ENCODE data around the gene GALNT6. TPM values are rescaled to one million over a fixed set of nuclear protein-coding genes. Genes with fewer than 3 reads are reported as not detected.

The GALNT6 gene
- total RNA-seq, 2 donors from 2014 or later = 7.0 to 12.6 TPM

- H3K4me1 Mint-ChIP-seq = peaks cover 56% of the 10 kb centered on the region
- DNase-seq (no peak), ATAC-seq (peak; percentile 41)
- H3K27me3 Mint-ChIP-seq = no peaks in the 10 kb centered on the region
- no peaks in the 10 kb centered on the region for H3K36me3 Mint-ChIP-seq (ENCODE audit: low read depth)
- H3K9me3 ChIP-seq (ENCODE audit: control insufficient read depth, low read length, poor library complexity, severe bottlenecking) = no peaks in the 10 kb centered on the region
- peak overlapping the region; percentile 82 for H3K4me3 Mint-ChIP-seq
- H3K27ac Mint-ChIP-seq = peak overlapping the region; percentile 98
These were observed 61.5 kb downstream of the GALNT6 start for GRCh38 chr12:51329742-51330141.

- Mint-ChIP-seq H3K27ac (peak overlapping the region; percentile 98), H3K27me3 (no peaks in the 10 kb centered on the region), H3K4me3 (peak overlapping the region; percentile 82), H3K4me1 (peaks cover 54% of the 10 kb centered on the region), H3K36me3 (ENCODE audit: low read depth) (no peaks in the 10 kb centered on the region)
- DNase-seq (no peak), ATAC-seq (no peak)
- no peaks in the 10 kb centered on the region for H3K9me3 ChIP-seq (ENCODE audit: control insufficient read depth, low read length, poor library complexity, severe bottlenecking)
These were observed 62.6 kb downstream of the GALNT6 start for GRCh38 chr12:51328587-51328986.

- H3K4me1 Mint-ChIP-seq = peaks cover 69% of the 10 kb centered on the region
These were observed 64.3 kb downstream of the GALNT6 start for GRCh38 chr12:51326698-51327439.

GRCh38 chr12:51324953-51325352, 66.3 kb downstream of the GALNT6 start:
- DNase-seq = no peak
- peak overlapping the region; percentile 98 for H3K27ac Mint-ChIP-seq
- ATAC-seq = no peak

More at GRCh38 chr12:51326698-51327439, 64.3 kb downstream of the GALNT6 start:
- H3K9me3 ChIP-seq (ENCODE audit: control insufficient read depth, low read length, poor library complexity, severe bottlenecking) = no peaks in the 10 kb centered on the region
- no peaks in the 10 kb centered on the region for H3K27me3 Mint-ChIP-seq
- peak overlapping the region; percentile 82 for H3K4me3 Mint-ChIP-seq
- peaks cover 8% of the 10 kb centered on the region for H3K36me3 Mint-ChIP-seq (ENCODE audit: low read depth)
- no peak for ATAC-seq
- peak overlapping the region; percentile 98 for H3K27ac Mint-ChIP-seq
- DNase-seq = no peak

GRCh38 chr12:51323966-51324895, 67.0 kb downstream of the GALNT6 start, which contains the start of gene BIN2:
TSS of gene BIN2 (minus strand) at chr12:51324174. CDS start at chr12:51324102, 72 bp downstream.
- peaks cover 11% of the 10 kb centered on the region for H3K36me3 Mint-ChIP-seq (ENCODE audit: low read depth)

More at GRCh38 chr12:51324953-51325352, 66.3 kb downstream of the GALNT6 start:
- no peaks in the 10 kb centered on the region for H3K9me3 ChIP-seq (ENCODE audit: control insufficient read depth, low read length, poor library complexity, severe bottlenecking)
- peaks cover 77% of the 10 kb centered on the region for H3K4me1 Mint-ChIP-seq
- H3K36me3 Mint-ChIP-seq (ENCODE audit: low read depth) = peaks cover 10% of the 10 kb centered on the region
- no peaks in the 10 kb centered on the region for H3K27me3 Mint-ChIP-seq
- H3K4me3 Mint-ChIP-seq = peak overlapping the region; percentile 19

GRCh38 chr12:51323317-51323960, 67.8 kb downstream of the GALNT6 start:
- H3K36me3 Mint-ChIP-seq (ENCODE audit: low read depth) = peaks cover 14% of the 10 kb centered on the region
- DNase-seq (peak; percentile 22 to 42 (median 39)), ATAC-seq (peak; percentile 74)
- H3K9me3 ChIP-seq (ENCODE audit: control insufficient read depth, low read length, poor library complexity, severe bottlenecking) = no peaks in the 10 kb centered on the region
- H3K4me3 Mint-ChIP-seq = peak overlapping the region; percentile 94
- peak overlapping the region; percentile 98 for H3K27ac Mint-ChIP-seq
- peaks cover 77% of the 10 kb centered on the region for H3K4me1 Mint-ChIP-seq
- no peaks in the 10 kb centered on the region for H3K27me3 Mint-ChIP-seq

More at GRCh38 chr12:51323966-51324895, 67.0 kb downstream of the GALNT6 start, which contains the start of gene BIN2:
- Mint-ChIP-seq H3K4me3 (peak within 1 kb of the TSS; percentile 94), H3K27me3 (no peaks in the 10 kb centered on the region), H3K4me1 (peaks cover 76% of the 10 kb centered on the region), H3K27ac (peak within 1 kb of the TSS; percentile 98)
- peak; percentile 70 for ATAC-seq
- no peaks in the 10 kb centered on the region for H3K9me3 ChIP-seq (ENCODE audit: control insufficient read depth, low read length, poor library complexity, severe bottlenecking)
- peak; percentile 44 to 59 (median 56) for DNase-seq

- Mint-ChIP-seq H3K36me3 (ENCODE audit: low read depth) (peaks cover 17% of the 10 kb centered on the region), H3K27ac (peak overlapping the region; percentile 98), H3K27me3 (no peaks in the 10 kb centered on the region), H3K4me3 (peak overlapping the region; percentile 94), H3K4me1 (peaks cover 81% of the 10 kb centered on the region)
- H3K9me3 ChIP-seq (ENCODE audit: control insufficient read depth, low read length, poor library complexity, severe bottlenecking) = no peaks in the 10 kb centered on the region
- DNase-seq (no peak), ATAC-seq (no peak)
These were observed 68.8 kb downstream of the GALNT6 start for GRCh38 chr12:51322452-51322851.

- DNase-seq = no peak
- Mint-ChIP-seq H3K4me3 (peak overlapping the region; percentile 94), H3K27ac (peak overlapping the region; percentile 98), H3K36me3 (ENCODE audit: low read depth) (peaks cover 17% of the 10 kb centered on the region), H3K4me1 (peaks cover 80% of the 10 kb centered on the region), H3K27me3 (no peaks in the 10 kb centered on the region)
- no peak for ATAC-seq
- no peaks in the 10 kb centered on the region for H3K9me3 ChIP-seq (ENCODE audit: control insufficient read depth, low read length, poor library complexity, severe bottlenecking)
These were observed 69.3 kb downstream of the GALNT6 start for GRCh38 chr12:51321882-51322281.

GRCh38 chr12:51320695-51321320, 70.4 kb downstream of the GALNT6 start:
- Mint-ChIP-seq H3K27me3 (no peaks in the 10 kb centered on the region), H3K4me3 (peak overlapping the region; percentile 94), H3K27ac (peak overlapping the region; percentile 98), H3K4me1 (peaks cover 77% of the 10 kb centered on the region), H3K36me3 (ENCODE audit: low read depth) (peaks cover 19% of the 10 kb centered on the region)
- ATAC-seq (no peak), DNase-seq (no peak)
- no peaks in the 10 kb centered on the region for H3K9me3 ChIP-seq (ENCODE audit: control insufficient read depth, low read length, poor library complexity, severe bottlenecking)

GRCh38 chr12:51320311-51320694, 70.9 kb downstream of the GALNT6 start:
- ATAC-seq = no peak
- peaks cover 19% of the 10 kb centered on the region for H3K36me3 Mint-ChIP-seq (ENCODE audit: low read depth)
- no peaks in the 10 kb centered on the region for H3K9me3 ChIP-seq (ENCODE audit: control insufficient read depth, low read length, poor library complexity, severe bottlenecking)
- peak overlapping the region; percentile 94 for H3K4me3 Mint-ChIP-seq
- no peaks in the 10 kb centered on the region for H3K27me3 Mint-ChIP-seq
- peaks cover 74% of the 10 kb centered on the region for H3K4me1 Mint-ChIP-seq
- no peak for DNase-seq
- peak overlapping the region; percentile 98 for H3K27ac Mint-ChIP-seq

- Mint-ChIP-seq H3K4me3 (peak overlapping the region; percentile 88), H3K4me1 (peaks cover 68% of the 10 kb centered on the region), H3K36me3 (ENCODE audit: low read depth) (peaks cover 19% of the 10 kb centered on the region), H3K27ac (peak overlapping the region; percentile 98), H3K27me3 (no peaks in the 10 kb centered on the region)
- no peaks in the 10 kb centered on the region for H3K9me3 ChIP-seq (ENCODE audit: control insufficient read depth, low read length, poor library complexity, severe bottlenecking)
- peak; percentile 84 for ATAC-seq
- DNase-seq = peak in 1 of 3 donors; percentile 43
These were observed 72.2 kb downstream of the GALNT6 start for GRCh38 chr12:51318846-51319599.
